Measurements from ENCODE around the gene NFIA. TPM values are rescaled to one million over a fixed set of nuclear protein-coding genes. Genes with fewer than 3 reads are reported as not detected.

Gene NFIA
- total and polyA plus RNA-seq, 2 of the 13 experiments (the other 11 are each of a cell fraction or from before 2014, with no cell fraction given), result 14.7 to 28.5 TPM

GRCh38 chr1:61081686-61082310 lies 563 bp upstream of the NFIA start (continued):
- TF ChIP-seq RNF219 (CRISPR knock-in tag; IDR thresholded peaks at IDR 0.05) (no peak), FOXP4 (CRISPR knock-in tag; IDR thresholded peaks at IDR 0.05) (no peak), HNRNPLL (IDR thresholded peaks at IDR 0.05; ENCODE audit: low read depth, low read length, poor library complexity, severe bottlenecking) (no peak), KLF12 (CRISPR knock-in tag; IDR thresholded peaks at IDR 0.05; ENCODE audit: borderline replicate concordance) (no peak), TP53 (CRISPR knock-in tag; conservative IDR thresholded peaks at IDR 0.05) (no peak), CBFB (CRISPR knock-in tag; IDR thresholded peaks at IDR 0.05) (no peak), CCDC6 (CRISPR knock-in tag; IDR thresholded peaks at IDR 0.05) (no peak), IKZF1 (IDR thresholded peaks at IDR 0.05) (no peak), GRHL1 (CRISPR knock-in tag; conservative IDR thresholded peaks at IDR 0.05) (no peak), KMT2A (CRISPR knock-in tag; IDR thresholded peaks at IDR 0.05) (peak; percentile 40; the same call in 1 of the 2 replicates), ZNF547 (CRISPR knock-in tag; IDR thresholded peaks at IDR 0.05) (no peak), ELF4 (CRISPR knock-in tag; IDR thresholded peaks at IDR 0.05; ENCODE audit: borderline replicate concordance) (no peak), ZNF572 (CRISPR knock-in tag; IDR thresholded peaks at IDR 0.05) (no peak), ZNF816 (CRISPR knock-in tag; IDR thresholded peaks at IDR 0.05; ENCODE audit: borderline replicate concordance) (no peak), ZNF549 (CRISPR knock-in tag; IDR thresholded peaks at IDR 0.05) (no peak), WIZ (CRISPR knock-in tag; IDR thresholded peaks at IDR 0.05) (no peak)
- TF ChIP-seq, protein P1, sequence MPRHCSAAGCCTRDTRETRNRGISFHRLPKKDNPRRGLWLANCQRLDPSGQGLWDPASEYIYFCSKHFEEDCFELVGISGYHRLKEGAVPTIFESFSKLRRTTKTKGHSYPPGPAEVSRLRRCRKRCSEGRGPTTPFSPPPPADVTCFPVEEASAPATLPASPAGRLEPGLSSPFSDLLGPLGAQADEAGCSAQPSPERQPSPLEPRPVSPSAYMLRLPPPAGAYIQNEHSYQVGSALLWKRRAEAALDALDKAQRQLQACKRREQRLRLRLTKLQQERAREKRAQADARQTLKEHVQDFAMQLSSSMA (CRISPR knock-in tag; IDR thresholded peaks at IDR 0.05), result 0 out of 2 replicates have a peak, but pooled peaks have one; percentile 48
- TF ChIP-seq, protein P2, sequence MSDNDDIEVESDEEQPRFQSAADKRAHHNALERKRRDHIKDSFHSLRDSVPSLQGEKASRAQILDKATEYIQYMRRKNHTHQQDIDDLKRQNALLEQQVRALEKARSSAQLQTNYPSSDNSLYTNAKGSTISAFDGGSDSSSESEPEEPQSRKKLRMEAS (IDR thresholded peaks at IDR 0.05), result no peak; the same call in 1 of the 2 replicates
- TF ChIP-seq, protein P3, sequence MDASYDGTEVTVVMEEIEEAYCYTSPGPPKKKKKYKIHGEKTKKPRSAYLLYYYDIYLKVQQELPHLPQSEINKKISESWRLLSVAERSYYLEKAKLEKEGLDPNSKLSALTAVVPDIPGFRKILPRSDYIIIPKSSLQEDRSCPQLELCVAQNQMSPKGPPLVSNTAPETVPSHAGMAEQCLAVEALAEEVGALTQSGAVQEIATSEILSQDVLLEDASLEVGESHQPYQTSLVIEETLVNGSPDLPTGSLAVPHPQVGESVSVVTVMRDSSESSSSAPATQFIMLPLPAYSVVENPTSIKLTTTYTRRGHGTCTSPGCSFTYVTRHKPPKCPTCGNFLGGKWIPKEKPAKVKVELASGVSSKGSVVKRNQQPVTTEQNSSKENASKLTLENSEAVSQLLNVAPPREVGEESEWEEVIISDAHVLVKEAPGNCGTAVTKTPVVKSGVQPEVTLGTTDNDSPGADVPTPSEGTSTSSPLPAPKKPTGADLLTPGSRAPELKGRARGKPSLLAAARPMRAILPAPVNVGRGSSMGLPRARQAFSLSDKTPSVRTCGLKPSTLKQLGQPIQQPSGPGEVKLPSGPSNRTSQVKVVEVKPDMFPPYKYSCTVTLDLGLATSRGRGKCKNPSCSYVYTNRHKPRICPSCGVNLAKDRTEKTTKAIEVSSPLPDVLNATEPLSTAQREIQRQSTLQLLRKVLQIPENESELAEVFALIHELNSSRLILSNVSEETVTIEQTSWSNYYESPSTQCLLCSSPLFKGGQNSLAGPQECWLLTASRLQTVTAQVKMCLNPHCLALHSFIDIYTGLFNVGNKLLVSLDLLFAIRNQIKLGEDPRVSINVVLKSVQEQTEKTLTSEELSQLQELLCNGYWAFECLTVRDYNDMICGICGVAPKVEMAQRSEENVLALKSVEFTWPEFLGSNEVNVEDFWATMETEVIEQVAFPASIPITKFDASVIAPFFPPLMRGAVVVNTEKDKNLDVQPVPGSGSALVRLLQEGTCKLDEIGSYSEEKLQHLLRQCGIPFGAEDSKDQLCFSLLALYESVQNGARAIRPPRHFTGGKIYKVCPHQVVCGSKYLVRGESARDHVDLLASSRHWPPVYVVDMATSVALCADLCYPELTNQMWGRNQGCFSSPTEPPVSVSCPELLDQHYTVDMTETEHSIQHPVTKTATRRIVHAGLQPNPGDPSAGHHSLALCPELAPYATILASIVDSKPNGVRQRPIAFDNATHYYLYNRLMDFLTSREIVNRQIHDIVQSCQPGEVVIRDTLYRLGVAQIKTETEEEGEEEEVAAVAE (CRISPR knock-in tag; IDR thresholded peaks at IDR 0.05; ENCODE audit: borderline replicate concordance), result no peak
